Hippocampal formation (tissue), 2 donors: Measurements from ENCODE around the gene ATP10A.

Source experiments
- DNase-seq, 2 donors: peaks; one replicate each; lab custom pipeline; 2025; lab: John Stamatoyannopoulos, UW

The ATP10A gene, protein sequence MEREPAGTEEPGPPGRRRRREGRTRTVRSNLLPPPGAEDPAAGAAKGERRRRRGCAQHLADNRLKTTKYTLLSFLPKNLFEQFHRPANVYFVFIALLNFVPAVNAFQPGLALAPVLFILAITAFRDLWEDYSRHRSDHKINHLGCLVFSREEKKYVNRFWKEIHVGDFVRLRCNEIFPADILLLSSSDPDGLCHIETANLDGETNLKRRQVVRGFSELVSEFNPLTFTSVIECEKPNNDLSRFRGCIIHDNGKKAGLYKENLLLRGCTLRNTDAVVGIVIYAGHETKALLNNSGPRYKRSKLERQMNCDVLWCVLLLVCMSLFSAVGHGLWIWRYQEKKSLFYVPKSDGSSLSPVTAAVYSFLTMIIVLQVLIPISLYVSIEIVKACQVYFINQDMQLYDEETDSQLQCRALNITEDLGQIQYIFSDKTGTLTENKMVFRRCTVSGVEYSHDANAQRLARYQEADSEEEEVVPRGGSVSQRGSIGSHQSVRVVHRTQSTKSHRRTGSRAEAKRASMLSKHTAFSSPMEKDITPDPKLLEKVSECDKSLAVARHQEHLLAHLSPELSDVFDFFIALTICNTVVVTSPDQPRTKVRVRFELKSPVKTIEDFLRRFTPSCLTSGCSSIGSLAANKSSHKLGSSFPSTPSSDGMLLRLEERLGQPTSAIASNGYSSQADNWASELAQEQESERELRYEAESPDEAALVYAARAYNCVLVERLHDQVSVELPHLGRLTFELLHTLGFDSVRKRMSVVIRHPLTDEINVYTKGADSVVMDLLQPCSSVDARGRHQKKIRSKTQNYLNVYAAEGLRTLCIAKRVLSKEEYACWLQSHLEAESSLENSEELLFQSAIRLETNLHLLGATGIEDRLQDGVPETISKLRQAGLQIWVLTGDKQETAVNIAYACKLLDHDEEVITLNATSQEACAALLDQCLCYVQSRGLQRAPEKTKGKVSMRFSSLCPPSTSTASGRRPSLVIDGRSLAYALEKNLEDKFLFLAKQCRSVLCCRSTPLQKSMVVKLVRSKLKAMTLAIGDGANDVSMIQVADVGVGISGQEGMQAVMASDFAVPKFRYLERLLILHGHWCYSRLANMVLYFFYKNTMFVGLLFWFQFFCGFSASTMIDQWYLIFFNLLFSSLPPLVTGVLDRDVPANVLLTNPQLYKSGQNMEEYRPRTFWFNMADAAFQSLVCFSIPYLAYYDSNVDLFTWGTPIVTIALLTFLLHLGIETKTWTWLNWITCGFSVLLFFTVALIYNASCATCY (N-terminal part only)

DNA sequence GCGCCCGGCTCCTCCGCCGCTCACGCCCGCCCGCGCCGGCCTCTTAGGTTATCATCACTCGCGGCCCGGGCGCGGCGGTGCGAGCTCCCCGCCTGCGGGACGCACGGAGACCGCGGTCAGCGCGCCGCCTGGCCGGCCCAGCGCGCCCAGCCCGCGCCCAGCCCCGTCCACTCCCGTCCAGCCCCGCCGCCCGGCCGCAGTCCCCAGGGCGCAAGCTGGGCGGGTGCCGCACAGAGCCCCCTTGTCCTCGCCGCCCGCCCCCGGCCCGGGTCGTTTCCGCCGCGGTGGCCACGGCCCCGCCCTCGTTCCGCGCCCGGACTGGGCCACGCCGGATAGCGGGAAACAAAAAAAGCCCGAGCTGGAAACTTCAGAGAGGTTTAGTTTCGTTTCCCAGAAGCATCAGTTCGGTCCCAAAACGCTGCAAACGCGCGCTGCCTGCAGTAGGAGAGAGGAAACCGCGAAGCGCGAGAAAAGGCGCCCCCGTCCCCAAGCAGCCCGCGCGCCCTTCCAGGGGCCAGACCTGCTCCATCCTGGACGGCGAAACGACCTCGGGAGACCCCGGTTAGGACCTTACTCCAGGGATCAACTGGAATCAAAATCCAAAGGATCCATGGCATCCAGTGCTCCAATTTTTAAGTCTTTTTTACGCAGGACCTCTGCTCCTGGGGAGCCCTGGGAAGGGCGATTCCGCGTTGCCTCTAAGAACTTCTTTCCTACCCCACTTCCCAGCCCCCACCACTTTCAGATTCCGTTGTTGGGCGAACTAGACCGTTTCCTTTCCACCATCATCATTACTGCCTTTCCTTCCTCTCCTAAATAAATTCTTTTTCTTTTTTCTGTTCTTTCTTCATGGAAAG is at the start of gene ATP10A:
Gene ATP10A, minus strand, starts transcription at position 217 of the 857 bp plus-strand sequence. CDS start 231 bp downstream, outside the sequence.
- no peak for DNase-seq

DNA sequence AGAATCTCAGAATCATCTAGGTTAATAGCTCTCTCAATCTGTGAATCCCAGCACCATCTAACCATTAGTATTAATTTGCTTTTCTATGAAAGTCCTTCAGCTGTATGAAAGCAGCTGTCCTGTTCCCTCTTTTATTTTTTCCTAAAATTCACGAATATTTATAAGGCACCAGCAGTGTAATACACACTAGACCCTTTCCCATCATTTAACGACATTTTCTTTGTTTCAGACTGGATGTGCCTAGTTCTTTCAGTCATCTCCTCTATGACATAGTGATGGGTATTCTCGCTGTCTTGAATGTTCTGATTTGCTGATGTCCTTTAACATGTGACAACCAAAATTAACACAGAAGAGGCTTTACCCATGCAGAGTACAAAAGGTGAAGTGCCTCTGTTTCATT is 48.9 kb upstream of the ATP10A start:
- DNase-seq: no peak

DNA sequence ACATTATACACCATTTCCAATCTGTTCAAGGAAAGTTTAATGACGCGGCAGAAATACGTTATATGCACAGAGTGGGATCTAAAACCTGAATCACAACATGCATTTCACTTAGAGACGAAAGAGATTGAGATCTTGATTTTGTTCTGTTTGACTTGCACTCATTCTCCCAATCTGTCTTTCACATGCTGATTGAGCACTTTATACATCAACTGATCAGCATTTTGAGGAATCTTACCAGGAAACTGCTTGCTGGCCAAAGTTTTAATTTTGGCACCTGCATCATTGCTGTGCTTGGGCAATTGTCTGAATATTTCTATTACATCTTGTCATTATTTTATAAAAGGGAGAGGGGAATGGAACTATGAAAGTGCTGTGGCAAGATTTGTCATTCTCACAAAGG is 47.7 kb upstream of the ATP10A start:
- no peak for DNase-seq

DNA sequence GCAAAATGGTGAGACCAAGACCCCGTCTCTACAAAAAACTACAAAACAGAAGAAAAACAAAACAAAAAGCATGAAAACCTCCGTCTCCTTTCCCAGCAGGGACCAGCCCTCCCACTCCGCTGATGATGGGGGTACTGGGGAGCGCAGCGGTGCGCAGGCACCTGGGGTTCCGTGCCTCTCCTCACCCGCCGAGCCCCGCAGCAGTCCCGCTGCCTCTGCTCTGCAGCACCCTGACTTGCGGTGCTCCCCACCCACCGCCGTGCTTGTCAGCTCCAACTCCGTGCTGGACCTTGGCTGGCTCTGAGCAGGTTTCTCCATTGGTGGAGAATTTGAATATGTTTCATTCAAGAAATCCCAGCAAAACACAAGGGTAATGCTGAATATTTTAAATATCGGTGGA is 46.7 kb upstream of the ATP10A start:
- no peak for DNase-seq

DNA sequence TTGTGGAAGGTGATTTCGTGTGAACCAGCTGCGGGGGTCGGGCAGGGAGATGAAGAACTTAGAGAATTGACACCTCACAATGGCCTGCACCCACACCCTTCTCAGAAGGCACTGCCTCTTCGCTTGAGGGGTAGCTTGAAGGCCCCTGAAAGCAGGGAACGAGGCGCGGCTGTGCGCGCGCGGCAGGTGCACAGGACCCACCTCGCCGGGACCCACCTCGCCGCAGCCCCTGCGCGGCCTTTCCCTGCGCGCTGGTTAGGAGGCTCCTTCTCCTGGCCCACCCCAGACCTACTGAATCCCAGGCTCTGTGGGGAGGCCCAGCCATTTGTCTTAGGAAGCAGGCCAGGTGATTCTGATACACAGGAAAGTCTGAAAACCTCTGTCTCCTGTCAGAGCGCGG is 46.2 kb upstream of the ATP10A start:
- DNase-seq: no peak

DNA sequence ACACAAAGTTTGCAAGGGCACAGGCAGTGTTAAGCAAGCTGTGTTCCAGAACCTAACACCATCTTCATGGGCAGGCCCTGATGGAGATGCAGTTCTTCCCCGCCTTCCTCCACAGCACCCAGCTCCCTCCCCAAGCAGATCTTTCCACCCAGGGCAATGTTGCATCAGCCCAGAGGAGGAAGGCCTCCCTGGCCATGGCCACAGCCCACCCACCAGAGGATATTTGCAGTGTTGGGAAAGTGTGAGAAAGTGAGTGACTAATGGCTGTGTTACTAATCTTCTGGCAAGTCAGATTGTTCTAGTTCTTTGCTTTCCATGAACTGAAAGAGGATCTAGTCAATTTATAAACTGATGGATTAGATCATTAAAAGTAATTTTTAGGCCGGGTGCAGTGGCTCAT is 42.0 kb upstream of the ATP10A start:
- DNase-seq: no peak

DNA sequence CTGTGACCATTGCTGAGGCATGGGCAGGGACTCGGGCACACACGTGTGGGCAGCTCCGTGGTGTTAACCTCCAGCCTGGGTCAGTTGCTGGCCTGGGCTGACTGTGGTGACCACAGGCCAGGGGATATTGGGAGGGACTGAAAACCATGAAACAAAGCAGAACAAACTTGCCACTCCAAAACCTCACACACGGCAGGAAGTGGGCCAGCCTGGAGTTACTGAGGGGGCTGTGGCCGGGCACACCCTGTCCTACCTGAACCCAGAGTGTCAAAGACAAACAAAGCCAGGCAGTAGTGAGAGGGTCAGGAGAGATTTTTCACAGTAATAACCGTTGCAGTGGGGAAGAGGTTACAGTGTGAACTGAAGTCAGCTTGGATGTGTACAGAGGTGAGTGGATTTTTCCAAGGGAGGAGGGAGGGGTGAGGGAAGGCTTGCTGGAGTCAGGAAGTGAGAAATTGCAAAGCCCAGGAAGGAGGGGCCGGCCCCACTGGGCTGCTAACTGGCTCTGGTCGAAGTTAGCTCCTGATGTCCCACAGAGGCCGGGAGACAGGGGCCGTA is 40.0 kb upstream of the ATP10A start:
- DNase-seq: no peak

DNA sequence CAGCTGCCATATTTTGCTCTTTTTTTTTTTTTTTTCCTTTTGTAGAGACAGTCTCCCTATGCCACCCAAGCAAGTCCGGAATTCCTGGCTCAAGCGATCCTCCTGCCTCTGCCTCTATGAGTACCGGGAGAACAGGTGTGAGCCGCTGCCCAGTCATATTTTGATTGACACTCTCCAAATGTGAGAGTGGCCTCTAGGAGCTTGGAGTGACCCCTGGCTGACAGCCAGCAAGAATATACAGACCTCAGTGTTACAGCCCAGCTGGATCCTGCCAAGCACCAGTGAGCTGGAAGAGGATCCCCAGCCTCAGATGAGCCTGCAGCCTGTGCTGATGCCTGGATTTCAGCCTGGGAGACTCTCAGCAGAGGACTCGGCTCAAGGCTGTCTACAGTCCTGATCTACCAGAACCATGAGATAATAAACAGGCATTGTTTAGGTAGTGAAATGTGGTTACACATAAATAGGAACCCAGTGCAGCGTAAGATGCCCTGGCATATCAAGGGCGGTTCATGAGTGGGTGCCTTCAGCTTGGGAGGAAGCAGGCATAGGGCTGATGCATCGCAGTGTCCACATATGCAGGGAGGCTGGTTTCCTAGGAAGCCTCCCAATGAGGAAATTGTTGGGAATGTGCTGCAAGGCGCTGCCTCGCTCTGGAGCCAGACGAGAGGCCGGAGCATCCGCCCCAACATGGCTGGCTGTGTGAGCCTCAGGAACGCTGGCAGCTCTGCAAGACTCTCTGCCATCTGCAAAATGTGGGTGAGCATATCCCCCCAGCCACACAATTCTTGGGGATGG is 38.9 kb upstream of the ATP10A start:
- no peak for DNase-seq

DNA sequence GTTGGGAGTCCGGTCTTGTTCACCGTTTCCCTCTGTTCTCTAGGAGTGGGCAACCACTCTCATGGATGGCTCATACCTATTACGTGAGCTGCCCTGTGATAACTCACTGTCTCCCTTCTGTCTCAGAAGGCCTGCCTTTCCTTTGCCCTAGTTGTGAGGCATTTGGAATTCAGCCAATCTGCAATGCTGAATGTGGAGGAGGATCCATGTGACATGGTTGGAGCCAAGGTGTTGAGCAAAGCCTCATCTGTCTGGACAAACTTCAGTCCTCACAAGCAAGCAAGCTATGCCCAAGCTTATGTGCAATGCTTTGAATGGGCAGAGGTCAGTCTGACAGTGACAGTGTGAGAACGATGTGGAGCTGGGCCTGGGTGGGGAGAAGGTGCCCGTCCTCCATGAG is 37.8 kb upstream of the ATP10A start:
- DNase-seq: no peak

DNA sequence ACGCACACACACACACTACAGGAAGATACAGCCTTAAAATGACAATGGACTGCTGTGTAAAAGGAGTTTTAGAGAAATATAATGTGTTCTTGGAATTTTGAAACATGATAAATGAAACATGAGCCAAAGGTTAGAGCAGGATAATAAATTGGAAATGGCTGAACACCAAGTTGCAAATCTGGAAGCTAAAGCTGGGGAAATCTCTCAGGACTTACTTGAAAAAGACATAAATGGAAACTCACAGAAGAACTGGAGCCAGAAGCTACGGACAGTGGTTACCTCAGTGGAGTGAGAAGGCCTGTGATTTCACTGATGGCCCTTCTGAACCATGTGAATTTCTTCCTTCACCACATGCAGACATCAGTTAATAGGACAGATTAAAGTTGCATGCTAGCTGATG is 37.3 kb upstream of the ATP10A start:
- no peak for DNase-seq

DNA sequence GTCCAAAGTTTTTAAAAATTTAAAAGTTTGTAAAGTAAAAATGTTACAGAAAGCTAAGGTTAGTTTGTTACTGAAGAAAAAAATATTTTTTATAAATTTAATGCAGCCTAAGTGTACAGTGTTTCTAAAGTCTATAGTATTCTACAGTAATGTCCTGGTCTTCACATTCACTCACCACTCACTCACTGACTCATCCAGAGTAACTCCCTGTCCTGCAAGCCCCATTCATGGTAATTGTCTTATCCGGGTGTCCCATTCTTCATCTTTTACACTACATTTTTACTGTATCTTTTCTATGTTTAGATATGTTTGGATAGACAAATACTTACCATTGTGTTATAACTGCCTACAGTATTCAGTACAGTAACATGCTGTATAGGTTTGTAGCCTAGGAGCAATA is 36.7 kb upstream of the ATP10A start:
- DNase-seq: no peak

DNA sequence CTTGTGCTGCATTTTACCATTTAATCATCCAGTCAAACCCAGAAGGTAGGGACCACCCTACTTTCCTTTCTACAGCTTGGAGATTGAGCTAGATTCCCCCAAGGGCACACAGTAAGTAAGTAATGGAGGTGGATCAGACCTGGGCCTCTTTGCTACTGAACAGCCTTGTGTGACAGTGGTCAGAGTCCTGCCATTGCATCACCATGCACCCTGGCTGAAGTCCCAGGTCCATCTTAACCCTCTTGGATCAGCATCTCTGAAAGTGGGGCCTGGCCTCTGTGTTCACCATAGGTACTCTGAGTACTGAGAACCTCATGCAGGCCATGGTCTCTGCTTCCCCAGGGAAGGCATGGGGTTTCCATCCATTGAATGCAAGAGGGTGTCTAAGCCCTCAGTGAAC is 34.5 kb upstream of the ATP10A start:
- no peak for DNase-seq

DNA sequence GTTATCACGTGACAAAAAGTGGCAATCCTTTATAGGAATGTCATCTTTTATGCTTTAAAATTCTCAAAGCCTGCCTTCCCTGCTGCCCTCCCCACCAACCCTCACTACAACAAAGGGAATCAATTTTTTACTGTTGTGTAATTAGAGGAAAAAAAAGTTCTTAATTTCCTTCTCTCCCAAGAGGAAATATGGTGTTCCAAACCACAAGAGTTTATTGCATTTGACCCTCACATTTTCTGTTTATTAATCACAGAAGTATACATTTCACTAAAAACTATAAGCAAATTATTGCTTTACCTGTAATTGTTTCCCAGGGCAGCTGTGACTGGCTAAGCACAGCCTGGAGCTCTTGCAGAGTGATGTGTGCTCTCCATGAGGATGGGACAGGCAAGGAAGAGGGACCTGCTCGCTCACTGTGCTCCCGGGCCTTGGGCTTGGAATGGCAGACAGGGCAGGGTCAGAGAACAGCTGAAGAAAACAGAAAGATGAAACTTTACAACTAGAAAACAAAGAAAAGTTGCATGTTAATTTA is 31.3 kb upstream of the ATP10A start:
- DNase-seq: no peak

DNA sequence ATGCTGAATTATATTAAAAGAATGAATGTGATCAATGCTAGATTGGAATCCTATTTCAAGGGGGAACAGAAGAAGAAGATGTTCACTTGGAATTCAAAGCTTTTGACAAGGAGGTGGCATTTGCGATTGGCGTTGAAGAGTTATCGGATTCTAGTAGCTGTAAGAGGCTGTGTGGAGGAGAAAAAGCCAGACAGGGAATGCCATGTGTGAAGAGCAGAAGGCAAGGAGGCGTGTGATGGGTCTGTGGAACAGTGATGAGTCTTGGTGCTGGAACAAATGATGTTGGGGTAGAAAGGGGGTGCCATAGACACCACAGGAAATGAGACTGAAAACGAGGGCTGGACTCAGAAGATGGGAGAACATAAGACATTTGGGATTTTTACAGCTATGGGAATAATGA is 30.5 kb upstream of the ATP10A start:
- DNase-seq: no peak

DNA sequence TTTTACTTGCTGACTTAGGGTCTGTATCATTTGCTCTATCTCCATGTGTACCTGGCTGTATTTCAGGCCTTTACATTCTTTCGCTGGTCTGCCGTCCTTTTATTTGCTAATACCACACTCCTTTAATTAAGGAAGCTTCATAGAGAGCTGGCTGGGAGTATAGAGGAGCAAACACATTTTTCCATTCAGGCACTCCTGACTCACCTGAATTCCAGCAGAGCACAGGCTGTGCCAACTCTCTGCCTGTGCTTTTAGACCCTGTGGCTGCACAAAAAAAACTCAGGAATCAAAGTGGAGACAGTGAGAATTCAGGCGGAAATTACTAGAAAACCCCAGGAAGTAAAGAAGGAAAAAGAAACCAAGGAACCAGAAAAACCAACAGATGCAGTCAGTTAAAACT is 29.0 kb upstream of the ATP10A start:
- no peak for DNase-seq

DNA sequence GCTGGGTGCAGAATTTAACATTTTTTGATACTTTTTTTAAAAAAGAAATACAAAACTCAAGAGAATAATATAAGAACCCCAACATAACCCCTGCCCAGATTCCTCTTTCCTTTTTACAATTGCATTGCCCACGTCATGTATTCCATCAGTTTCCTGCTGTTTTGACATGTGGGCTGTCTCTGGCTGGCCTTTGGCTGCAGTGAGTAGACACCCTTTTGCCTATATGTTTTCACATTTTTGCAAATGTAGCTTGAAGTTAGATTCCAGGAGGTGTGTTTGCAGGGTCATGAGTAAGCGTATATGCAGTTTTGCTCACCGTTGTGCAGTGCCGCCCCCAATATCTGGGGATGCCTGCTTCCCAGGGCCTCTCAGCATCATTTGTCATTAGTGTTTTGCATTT is 28.0 kb upstream of the ATP10A start:
- DNase-seq: no peak

DNA sequence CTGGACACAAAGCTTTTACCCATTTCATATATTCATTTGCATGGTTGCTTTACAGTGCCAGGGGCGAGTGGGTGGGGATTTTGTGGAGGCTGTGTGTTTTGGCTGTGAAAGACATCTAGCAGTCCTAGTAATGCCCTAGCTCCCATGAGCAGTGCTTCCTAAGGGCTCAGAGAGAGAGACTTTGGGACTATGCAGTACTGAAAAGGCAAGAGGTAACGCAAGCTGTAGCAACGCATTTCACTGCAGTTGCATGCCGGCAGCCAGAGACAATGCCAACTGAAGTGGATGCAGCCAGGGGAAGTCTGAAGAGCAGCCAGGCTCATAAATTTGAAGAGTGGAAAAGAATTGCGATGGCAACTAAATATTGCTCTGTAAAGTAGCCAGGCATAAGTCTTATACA is 27.4 kb upstream of the ATP10A start:
- DNase-seq: no peak

DNA sequence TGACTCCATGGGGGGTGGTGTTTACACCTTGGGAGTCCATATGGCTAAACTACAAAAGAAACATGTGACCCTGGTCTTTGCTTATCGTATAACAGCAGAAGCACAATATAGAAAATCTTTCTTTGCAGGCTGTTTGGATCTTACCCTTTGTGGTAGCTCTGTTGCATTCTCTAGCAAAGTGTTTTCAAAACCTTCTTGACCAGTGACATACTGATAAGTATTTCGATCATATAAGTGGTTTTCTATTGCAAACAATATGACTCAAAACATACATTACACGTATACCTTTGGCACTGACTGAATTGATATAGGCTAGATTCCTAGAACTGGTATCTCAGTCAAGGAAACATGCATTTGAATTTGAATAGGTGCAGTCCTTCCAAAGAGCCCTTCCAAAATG is 24.7 kb upstream of the ATP10A start:
- DNase-seq: no peak

DNA sequence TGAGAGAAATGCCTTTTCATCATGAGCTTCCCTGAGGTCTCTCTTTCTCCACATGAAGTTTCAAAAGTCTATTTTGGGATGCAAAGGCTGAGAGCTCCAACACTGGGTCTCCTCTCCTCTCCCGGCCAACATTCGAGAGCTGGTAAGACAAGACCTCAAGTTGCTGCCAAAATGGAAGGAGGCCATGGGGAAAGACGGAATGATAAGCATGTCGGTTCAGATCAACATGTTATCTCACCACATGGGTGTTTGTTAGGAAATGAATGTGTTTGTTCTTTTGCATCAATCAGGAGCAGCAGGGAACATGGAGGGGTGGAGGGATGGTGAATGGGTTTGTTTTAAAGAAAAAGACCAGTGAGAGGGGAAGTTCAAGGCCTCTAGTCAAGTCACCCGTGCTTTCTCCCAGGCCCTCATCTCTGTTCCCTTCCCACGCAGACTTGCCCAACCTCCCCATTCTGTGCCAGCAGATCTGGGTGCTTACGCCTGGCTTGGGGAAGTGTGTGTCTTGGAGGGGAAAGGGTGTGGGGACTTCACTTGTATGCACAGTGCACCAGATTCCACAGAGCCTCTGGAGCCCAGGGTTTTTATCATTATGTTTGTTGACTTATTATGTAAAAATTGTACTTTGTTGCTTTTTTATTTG is 23.5 kb upstream of the ATP10A start:
- DNase-seq: no peak

DNA sequence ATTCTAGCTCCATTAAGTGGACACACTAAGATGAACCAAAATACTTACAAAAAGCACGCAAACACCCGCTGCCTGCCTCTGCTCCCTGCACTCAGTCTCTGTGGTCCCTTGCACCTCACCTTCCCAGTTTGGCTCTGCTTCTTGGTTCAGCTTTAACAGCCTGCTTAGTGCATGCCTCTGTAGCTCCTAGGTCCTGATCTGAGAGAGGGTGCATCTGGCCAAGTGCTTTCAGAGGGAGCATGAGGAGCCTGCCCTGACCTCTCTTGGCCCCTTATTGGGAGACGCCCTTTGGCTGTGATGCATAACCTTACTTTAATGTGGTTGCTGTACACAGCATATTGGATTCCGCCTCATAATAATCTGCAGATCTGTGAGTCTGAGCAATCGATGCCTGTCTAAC is 21.2 kb upstream of the ATP10A start:
- DNase-seq: no peak
